SK-N-SH (cell line): ENCODE measurements around the gene LHFPL5. TPM values are rescaled to one million over a fixed set of nuclear protein-coding genes. Genes with fewer than 3 reads are reported as not detected.

Source experiments
- CTCF ChIA-PET: fragments of 300-600, 350-600 bp; formaldehyde crosslinking; extraction: SDS; loops from one replicate; lab custom pipeline; 2021; lab: Yijun Ruan, JAX
- POLR2A ChIA-PET: fragments of 350-600 bp; sonication (Branson Sonifier 250); formaldehyde crosslinking; extraction: SDS; loops from one replicate; lab custom pipeline; 2020; ENCODE audit warnings: antibody characterized with exemption, inconsistent platforms; lab: Yijun Ruan, JAX
- DNase-seq: peaks from one replicate; pipeline ENCODE4 v3.0.0; 2012
- H2AFZ ChIP-seq: fragments of 200-600 bp; sonication (generic); 2 replicates; pipeline ENCODE4 v1.8.1; 2016; ENCODE audit warnings: antibody characterized with exemption, mild to moderate bottlenecking, low read depth
- H3F3A ChIP-seq: fragments of 200-600 bp; sonication (generic); replicated peaks from 2 replicates; pipeline ENCODE3; 2016; ENCODE audit warnings: antibody characterized with exemption, mild to moderate bottlenecking; ENCODE audit not compliant: insufficient read depth
- H3K27ac ChIP-seq, 2 experiments: fragments of 200-500 bp in 1 of 2; fragments of 200-600 bp in 1 of 2; sonication (Bioruptor generic) in 1 of 2; sonication (generic), shearing (Covaris generic) in 1 of 2; 2 replicates each; pipeline versions ENCODE4 v1.5.1 to v1.6.1; 2014 to 2016; ENCODE audit warnings: low read depth in 2 of 2, inconsistent platforms in 1 of 2, low read length in 1 of 2, mild to moderate bottlenecking in 1 of 2, mixed read lengths in 1 of 2
- H3K27me3 ChIP-seq: fragments of 200-600 bp; sonication (generic), shearing (Covaris generic); 2 replicates; pipeline ENCODE4 v1.6.1; 2016; ENCODE audit warnings: mixed run types; ENCODE audit not compliant: insufficient read depth
- H3K36me3 ChIP-seq, 2 experiments: fragments of 200-500 bp in 1 of 2; fragments of 200-600 bp in 1 of 2; sonication (Bioruptor generic) in 1 of 2; sonication (generic) in 1 of 2; replicated peaks in 1 of 2; 2 replicates each; pipeline versions ENCODE3 to v1.5.1; 2014 to 2016; ENCODE audit warnings: low read length in 1 of 2, mild to moderate bottlenecking in 1 of 2; ENCODE audit not compliant: insufficient read depth in 2 of 2, control insufficient read depth in 1 of 2
- H3K4me1 ChIP-seq, 2 experiments: fragments of 200-500 bp in 1 of 2; fragments of 200-600 bp in 1 of 2; sonication (Bioruptor generic) in 1 of 2; sonication (generic), shearing (Covaris generic) in 1 of 2; 2 replicates each; pipeline versions ENCODE4 v1.5.1 to v1.6.1; 2014 to 2016; ENCODE audit warnings: low read depth in 1 of 2, low read length in 1 of 2, mixed run types in 1 of 2; ENCODE audit not compliant: insufficient read depth in 2 of 2, control insufficient read depth in 1 of 2
- H3K4me2 ChIP-seq: fragments of 200-600 bp; sonication (generic), shearing (Covaris generic); 2 replicates; pipeline ENCODE4 v1.6.1; 2017; ENCODE audit warnings: mixed run types
- H3K4me3 ChIP-seq, 2 experiments: fragments of 200-500 bp in 1 of 2; fragments of 200-600 bp in 1 of 2; sonication (Bioruptor generic) in 1 of 2; sonication (generic), shearing (Covaris generic) in 1 of 2; 2 replicates each; pipeline versions ENCODE4 v1.5.1 to v1.8.1; 2014 to 2016; ENCODE audit warnings: low read depth in 2 of 2, inconsistent platforms in 1 of 2, low read length in 1 of 2, mild to moderate bottlenecking in 1 of 2, mixed read lengths in 1 of 2, moderate library complexity in 1 of 2
- H3K79me2 ChIP-seq: fragments of 200-600 bp; sonication (generic); 2 replicates; pipeline ENCODE4 v1.8.1; 2017; ENCODE audit warnings: mild to moderate bottlenecking; ENCODE audit not compliant: insufficient read depth
- H3K9ac ChIP-seq: fragments of 200-600 bp; sonication (generic); 2 replicates; pipeline ENCODE4 v1.6.1; 2017; ENCODE audit warnings: mixed run types
- H3K9me2 ChIP-seq: fragments of 200-600 bp; sonication (generic); 2 replicates; pipeline ENCODE4 v1.6.1; 2017; ENCODE audit warnings: mixed run types
- H3K9me3 ChIP-seq: fragments of 200-600 bp; sonication (generic); 2 replicates; pipeline ENCODE4 v1.6.1; 2017; ENCODE audit warnings: mixed run types, mild to moderate bottlenecking, moderate library complexity
- H4K20me1 ChIP-seq: fragments of 200-600 bp; sonication (generic); 2 replicates; pipeline ENCODE4 v1.6.1; 2017; ENCODE audit warnings: mild to moderate bottlenecking, mixed run types; ENCODE audit not compliant: insufficient read depth
- EZH2phosphoT487 ChIP-seq: fragments of 200-600 bp; sonication (generic); IDR thresholded peaks from 2 replicates; pipeline ENCODE4 v1.6.1; 2017; ENCODE audit warnings: low read depth, mixed run types, mild to moderate bottlenecking, antibody characterized with exemption, moderate library complexity, borderline replicate concordance
- FOXM1 ChIP-seq: IDR thresholded peaks from 2 replicates; pipeline ENCODE4 v1.4.0; 2012; ENCODE audit warnings: low read depth, mild to moderate bottlenecking
- NFIC ChIP-seq: IDR thresholded peaks from 2 replicates; pipeline ENCODE4 v1.4.0; 2012; ENCODE audit warnings: borderline replicate concordance
- TAF1 ChIP-seq: IDR thresholded peaks from 2 replicates; pipeline ENCODE4 v1.6.1; 2012; ENCODE audit warnings: low read depth, mild to moderate bottlenecking, low read length, moderate library complexity, borderline replicate concordance
- TEAD4 ChIP-seq: IDR thresholded peaks from 2 replicates; pipeline ENCODE4 v1.4.0; 2012; ENCODE audit warnings: mild to moderate bottlenecking, borderline replicate concordance; ENCODE audit not compliant: insufficient read depth
- WGBS: methylation state at CpG from one replicate; pipeline ENCODE4 v1.1.6; 2017; ENCODE audit warnings: low lambda C conversion rate; 5-methylcytosine and 5-hydroxymethylcytosine counted together
- polyA plus RNA-seq, 3 experiments: library from polyadenylated mRNA; depleted of rRNA; stranded (reverse); fragments of >200 nt; gene quantifications; 2 replicates each; pipeline ENCODE4 v1.2.3, GENCODE V29; 2012
- TF ChIP-seq, protein P1 (sequence below): IDR thresholded peaks from 2 replicates; pipeline ENCODE4 v1.6.1; 2012; ENCODE audit warnings: mild to moderate bottlenecking, low read depth, low read length, moderate library complexity
- TF ChIP-seq, protein P2 (sequence below): fragments of 150-350 bp; IDR thresholded peaks from 2 replicates; pipeline ENCODE4 v1.6.1; 2016; ENCODE audit warnings: mild to moderate bottlenecking, low read depth, low read length
- TF ChIP-seq, protein P3 (sequence below): fragments of 150-350 bp; IDR thresholded peaks from 2 replicates; pipeline ENCODE4 v1.6.1; 2017; ENCODE audit warnings: antibody characterized with exemption, low read length, low read depth, borderline replicate concordance

Gene LHFPL5
- polyA plus RNA-seq, 1 of the 3 experiments (the other 2 are of a cell fraction): not detected

GRCh38 chr6:35831257-35832007, 26.3 kb downstream of the LHFPL5 start:
- Histone ChIP-seq H4K20me1 (no peaks in the 10 kb centered on the region), H3K36me3 (peaks cover 12 to 33% of the 10 kb centered on the region in 2 experiments), H2AFZ (no peak overlapping the region), H3K4me3 (no peak overlapping the region), H3K9me2 (no peaks in the 10 kb centered on the region), H3K9me3 (no peaks in the 10 kb centered on the region), H3K4me1 (no peaks in the 10 kb centered on the region), H3K27ac (no peak overlapping the region), H3K79me2 (no peaks in the 10 kb centered on the region), H3F3A (peaks cover 2% of the 10 kb centered on the region), H3K4me2 (no peak overlapping the region), H3K27me3 (no peaks in the 10 kb centered on the region), H3K9ac (no peak overlapping the region)
- TF ChIP-seq, protein P1, sequence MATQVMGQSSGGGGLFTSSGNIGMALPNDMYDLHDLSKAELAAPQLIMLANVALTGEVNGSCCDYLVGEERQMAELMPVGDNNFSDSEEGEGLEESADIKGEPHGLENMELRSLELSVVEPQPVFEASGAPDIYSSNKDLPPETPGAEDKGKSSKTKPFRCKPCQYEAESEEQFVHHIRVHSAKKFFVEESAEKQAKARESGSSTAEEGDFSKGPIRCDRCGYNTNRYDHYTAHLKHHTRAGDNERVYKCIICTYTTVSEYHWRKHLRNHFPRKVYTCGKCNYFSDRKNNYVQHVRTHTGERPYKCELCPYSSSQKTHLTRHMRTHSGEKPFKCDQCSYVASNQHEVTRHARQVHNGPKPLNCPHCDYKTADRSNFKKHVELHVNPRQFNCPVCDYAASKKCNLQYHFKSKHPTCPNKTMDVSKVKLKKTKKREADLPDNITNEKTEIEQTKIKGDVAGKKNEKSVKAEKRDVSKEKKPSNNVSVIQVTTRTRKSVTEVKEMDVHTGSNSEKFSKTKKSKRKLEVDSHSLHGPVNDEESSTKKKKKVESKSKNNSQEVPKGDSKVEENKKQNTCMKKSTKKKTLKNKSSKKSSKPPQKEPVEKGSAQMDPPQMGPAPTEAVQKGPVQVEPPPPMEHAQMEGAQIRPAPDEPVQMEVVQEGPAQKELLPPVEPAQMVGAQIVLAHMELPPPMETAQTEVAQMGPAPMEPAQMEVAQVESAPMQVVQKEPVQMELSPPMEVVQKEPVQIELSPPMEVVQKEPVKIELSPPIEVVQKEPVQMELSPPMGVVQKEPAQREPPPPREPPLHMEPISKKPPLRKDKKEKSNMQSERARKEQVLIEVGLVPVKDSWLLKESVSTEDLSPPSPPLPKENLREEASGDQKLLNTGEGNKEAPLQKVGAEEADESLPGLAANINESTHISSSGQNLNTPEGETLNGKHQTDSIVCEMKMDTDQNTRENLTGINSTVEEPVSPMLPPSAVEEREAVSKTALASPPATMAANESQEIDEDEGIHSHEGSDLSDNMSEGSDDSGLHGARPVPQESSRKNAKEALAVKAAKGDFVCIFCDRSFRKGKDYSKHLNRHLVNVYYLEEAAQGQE: no peak
- TF ChIP-seq TEAD4: no peak
- TF ChIP-seq, protein P2, sequence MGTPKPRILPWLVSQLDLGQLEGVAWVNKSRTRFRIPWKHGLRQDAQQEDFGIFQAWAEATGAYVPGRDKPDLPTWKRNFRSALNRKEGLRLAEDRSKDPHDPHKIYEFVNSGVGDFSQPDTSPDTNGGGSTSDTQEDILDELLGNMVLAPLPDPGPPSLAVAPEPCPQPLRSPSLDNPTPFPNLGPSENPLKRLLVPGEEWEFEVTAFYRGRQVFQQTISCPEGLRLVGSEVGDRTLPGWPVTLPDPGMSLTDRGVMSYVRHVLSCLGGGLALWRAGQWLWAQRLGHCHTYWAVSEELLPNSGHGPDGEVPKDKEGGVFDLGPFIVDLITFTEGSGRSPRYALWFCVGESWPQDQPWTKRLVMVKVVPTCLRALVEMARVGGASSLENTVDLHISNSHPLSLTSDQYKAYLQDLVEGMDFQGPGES: no peak
- no peak for TF ChIP-seq TAF1
- TF ChIP-seq EZH2phosphoT487: no peak
- ChIA-PET POLR2A (no interaction called here), CTCF (no interaction called here)
- DNase-seq: no peak
- 96% methylated on average over 5 of the region's 5 CpGs for WGBS

DNA sequence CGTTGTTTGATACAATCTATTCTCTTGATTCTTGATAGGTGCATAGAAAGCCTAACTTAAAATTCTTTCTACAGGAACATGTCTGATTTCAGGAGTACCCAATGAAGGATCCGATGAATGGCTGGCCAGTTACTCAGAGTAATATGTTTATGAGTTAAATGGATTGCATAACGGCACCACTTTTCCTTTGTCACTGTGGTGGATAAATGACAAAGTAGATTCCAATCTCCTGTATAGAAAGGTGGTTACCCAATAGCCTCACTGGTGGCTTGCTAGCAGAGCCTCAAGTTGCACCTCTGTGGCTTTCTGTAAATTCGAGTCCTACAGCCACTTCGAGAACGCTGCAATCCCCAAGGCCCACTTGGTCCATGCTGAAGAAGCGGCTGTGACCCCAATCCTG, 28.4 kb downstream of the LHFPL5 start:
- H3K9me2 ChIP-seq: no peaks in the 10 kb centered on the region
- no peak for TF ChIP-seq FOXM1
- TF ChIP-seq NFIC: no peak
- TF ChIP-seq, protein P3, sequence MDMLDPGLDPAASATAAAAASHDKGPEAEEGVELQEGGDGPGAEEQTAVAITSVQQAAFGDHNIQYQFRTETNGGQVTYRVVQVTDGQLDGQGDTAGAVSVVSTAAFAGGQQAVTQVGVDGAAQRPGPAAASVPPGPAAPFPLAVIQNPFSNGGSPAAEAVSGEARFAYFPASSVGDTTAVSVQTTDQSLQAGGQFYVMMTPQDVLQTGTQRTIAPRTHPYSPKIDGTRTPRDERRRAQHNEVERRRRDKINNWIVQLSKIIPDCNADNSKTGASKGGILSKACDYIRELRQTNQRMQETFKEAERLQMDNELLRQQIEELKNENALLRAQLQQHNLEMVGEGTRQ: no peak
- TF ChIP-seq, protein P2: no peak
- TF ChIP-seq, all 33 proteins: peak for 0

More for the DNA sequence above, 28.4 kb downstream of the LHFPL5 start:
- no peak overlapping the region for H3K4me2 ChIP-seq
- CTCF ChIA-PET: interaction anchor here (0.6 to 1.0 kb wide), 2 partner anchors 28 to 620 kb away, joined by 3 read pairs; partner anchors contain the start of gene SCUBE3
- H3F3A ChIP-seq: peaks cover 2% of the 10 kb centered on the region
- H3K27me3 ChIP-seq: no peaks in the 10 kb centered on the region
- H3K27ac ChIP-seq: no peak overlapping the region
- POLR2A ChIA-PET: no interaction called here
- H3K79me2 ChIP-seq: no peaks in the 10 kb centered on the region
- H4K20me1 ChIP-seq: no peaks in the 10 kb centered on the region
- no peak for DNase-seq
- peaks cover 21 to 46% of the 10 kb centered on the region in 2 experiments for H3K36me3 ChIP-seq
- WGBS: 72% methylated on average over 7 of the region's 7 CpGs
- H3K9ac ChIP-seq: no peak overlapping the region
- no peaks in the 10 kb centered on the region for H3K9me3 ChIP-seq
- H2AFZ ChIP-seq: no peak overlapping the region
- H3K4me1 ChIP-seq: no peaks in the 10 kb centered on the region
- no peak overlapping the region for H3K4me3 ChIP-seq
